Uterus (tissue), 4 donors: ENCODE measurements around the gene RAP1GAP. TPM values are rescaled to one million over a fixed set of nuclear protein-coding genes. Genes with fewer than 3 reads are reported as not detected.

Experiments
- DNase-seq, 2 donors: peaks; one replicate each; pipeline ENCODE4 v3.0.0-alpha.2; 2019 to 2020
- H3K27ac ChIP-seq, 2 donors: fragments of 200-600 bp; sonication (generic); 1 replicate in 1 of 2; 2 replicates in 1 of 2; pipeline ENCODE4 v1.5.1; 2016 to 2018
- H3K27me3 ChIP-seq, 2 donors: fragments of 200-600 bp; sonication (generic); one replicate each; pipeline ENCODE4 v1.5.1; 2018 to 2019; ENCODE audit warnings: control low read depth in 1 of 2
- H3K36me3 ChIP-seq, 2 donors: fragments of 200-600 bp; sonication (generic); one replicate each; pipeline ENCODE4 v1.5.1; 2019; ENCODE audit warnings: control low read depth in 1 of 2
- H3K4me1 ChIP-seq, 2 donors: fragments of 200-600 bp; sonication (generic); one replicate each; pipeline ENCODE4 v1.5.1; 2018 to 2019; ENCODE audit warnings: control low read depth in 1 of 2
- H3K4me3 ChIP-seq, 2 donors: fragments of 200-600 bp; sonication (generic); 1 replicate in 1 of 2; 2 replicates in 1 of 2; pipeline ENCODE4 v1.5.1; 2018 to 2019; ENCODE audit warnings: mild to moderate bottlenecking in 1 of 2
- H3K9me3 ChIP-seq, 2 donors: fragments of 200-600 bp; sonication (generic); one replicate each; pipeline ENCODE4 v1.5.1; 2019; ENCODE audit warnings: control low read depth in 1 of 2
- POLR2A ChIP-seq, 2 donors: fragments of 450-650 bp; IDR thresholded peaks; one replicate each; pipeline ENCODE4 v1.6.1; 2016; ENCODE audit warnings: antibody characterized with exemption in 2 of 2, mild to moderate bottlenecking in 1 of 2, moderate library complexity in 1 of 2
- intact Hi-C: fragments of 100-400 bp; cut with DNase I; formaldehyde crosslinking; loops from one replicate; pipeline ENCODE4 v1.15.1; 2023; ENCODE audit warnings: low total_unique reads
- total RNA-seq, 4 donors: library from RNA; depleted of rRNA in 3 of 4; stranded (reverse); fragments of >200 nt in 3 of 4; gene quantifications; one replicate each; pipeline versions ENCODE4 v1.1.0 to v1.2.4, GENCODE V29; 2014 to 2023
- TF ChIP-seq, protein P1 (sequence below), 4 experiments: fragments of 200-600 bp in 2 of 4; fragments of 450-650 bp in 2 of 4; sonication (generic) in 2 of 4; IDR thresholded peaks; one replicate each; pipeline ENCODE4 v1.5.1; 2016 to 2019; ENCODE audit warnings: antibody characterized with exemption in 4 of 4, mild to moderate bottlenecking in 2 of 4, moderate library complexity in 1 of 4
- donor health status: DM: yes; HTN: yes; CAD: no.

The RAP1GAP gene
- total RNA-seq, 4 donors from 2014 or later = 0.18 to 6.9 TPM; not detected in 2

DNA sequence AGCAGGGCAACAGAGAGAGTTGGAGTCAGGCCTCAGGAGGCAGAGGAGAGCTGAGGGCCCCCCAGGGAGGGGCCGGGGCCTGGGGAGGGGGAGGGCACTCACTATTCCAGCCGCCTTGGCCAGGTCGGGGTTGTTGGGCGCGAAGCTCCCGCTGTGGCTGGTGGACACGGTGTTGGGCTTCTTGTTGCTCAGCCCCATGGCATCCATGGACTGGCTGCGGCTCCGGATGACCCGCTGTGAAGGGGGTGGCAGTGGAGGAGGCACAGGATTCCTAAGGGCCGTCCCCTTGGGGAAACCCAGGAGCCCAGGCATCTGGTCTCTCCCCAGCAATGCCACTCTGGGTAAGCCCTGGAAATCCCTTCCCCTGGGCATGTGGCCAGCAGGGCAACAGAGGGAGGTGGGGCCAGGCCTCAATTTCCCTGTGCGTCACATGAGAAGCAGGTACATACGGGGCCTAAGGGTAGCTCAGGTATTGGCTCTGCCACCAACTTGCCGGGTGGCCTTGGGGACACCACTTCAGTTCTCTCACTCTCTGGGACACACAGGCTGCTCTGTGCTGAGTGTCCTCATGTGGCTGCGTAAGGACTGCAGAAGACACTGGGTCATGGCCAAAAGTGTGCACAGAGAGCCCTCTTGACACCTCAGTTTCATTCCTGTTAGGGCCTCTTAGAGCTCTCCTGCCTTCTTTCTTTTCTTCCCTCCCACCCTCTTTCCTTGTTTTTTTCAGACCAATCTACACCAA lies 63.0 kb downstream of the RAP1GAP start:
- Histone ChIP-seq H3K27ac (no peak overlapping the region), H3K9me3 (no peaks in the 10 kb centered on the region), H3K4me1 (no peaks in the 10 kb centered on the region), H3K27me3 (no peaks in the 10 kb centered on the region), H3K4me3 (no peak overlapping the region), H3K36me3 (no peaks in the 10 kb centered on the region)
- intact Hi-C loops = no loop called here
- no peak for TF ChIP-seq POLR2A (IDR thresholded peaks at IDR 0.05)
- TF ChIP-seq, protein P1, sequence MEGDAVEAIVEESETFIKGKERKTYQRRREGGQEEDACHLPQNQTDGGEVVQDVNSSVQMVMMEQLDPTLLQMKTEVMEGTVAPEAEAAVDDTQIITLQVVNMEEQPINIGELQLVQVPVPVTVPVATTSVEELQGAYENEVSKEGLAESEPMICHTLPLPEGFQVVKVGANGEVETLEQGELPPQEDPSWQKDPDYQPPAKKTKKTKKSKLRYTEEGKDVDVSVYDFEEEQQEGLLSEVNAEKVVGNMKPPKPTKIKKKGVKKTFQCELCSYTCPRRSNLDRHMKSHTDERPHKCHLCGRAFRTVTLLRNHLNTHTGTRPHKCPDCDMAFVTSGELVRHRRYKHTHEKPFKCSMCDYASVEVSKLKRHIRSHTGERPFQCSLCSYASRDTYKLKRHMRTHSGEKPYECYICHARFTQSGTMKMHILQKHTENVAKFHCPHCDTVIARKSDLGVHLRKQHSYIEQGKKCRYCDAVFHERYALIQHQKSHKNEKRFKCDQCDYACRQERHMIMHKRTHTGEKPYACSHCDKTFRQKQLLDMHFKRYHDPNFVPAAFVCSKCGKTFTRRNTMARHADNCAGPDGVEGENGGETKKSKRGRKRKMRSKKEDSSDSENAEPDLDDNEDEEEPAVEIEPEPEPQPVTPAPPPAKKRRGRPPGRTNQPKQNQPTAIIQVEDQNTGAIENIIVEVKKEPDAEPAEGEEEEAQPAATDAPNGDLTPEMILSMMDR (IDR thresholded peaks at IDR 0.05) = no peak
- no peak for DNase-seq

DNA sequence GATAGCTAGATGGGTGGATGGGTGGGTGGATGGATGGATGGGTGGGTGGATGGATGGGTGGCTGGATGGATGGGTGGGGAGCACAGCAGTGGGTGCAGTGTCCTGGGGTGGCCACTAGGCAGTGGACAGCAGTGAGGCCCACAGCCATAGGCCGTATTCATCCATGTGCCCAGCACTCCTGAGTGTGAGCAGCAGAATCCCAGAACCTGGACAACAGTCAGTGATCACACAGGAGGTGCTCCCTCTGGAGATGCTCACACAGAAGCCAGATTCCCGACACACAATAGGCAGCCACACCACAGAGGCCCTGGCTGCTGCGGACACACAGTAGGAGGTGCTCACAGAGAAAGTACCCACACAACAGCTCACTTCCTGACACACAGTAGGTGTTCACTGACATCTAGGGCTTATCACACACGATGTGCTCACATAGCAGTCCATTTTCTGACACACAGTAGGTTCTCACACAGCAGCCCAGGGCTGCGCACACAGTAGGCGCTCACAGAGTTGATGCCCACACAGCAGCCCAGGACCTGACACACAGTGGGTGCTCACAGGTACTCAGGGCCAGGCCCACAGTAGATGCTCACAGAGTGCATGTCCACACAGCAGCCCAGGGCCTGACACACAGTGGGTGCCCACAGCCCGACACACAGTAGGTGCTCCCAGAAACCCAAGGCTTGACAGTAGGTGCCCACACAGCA lies 64.0 kb downstream of the RAP1GAP start:
- no peak overlapping the region for H3K27ac ChIP-seq

DNA sequence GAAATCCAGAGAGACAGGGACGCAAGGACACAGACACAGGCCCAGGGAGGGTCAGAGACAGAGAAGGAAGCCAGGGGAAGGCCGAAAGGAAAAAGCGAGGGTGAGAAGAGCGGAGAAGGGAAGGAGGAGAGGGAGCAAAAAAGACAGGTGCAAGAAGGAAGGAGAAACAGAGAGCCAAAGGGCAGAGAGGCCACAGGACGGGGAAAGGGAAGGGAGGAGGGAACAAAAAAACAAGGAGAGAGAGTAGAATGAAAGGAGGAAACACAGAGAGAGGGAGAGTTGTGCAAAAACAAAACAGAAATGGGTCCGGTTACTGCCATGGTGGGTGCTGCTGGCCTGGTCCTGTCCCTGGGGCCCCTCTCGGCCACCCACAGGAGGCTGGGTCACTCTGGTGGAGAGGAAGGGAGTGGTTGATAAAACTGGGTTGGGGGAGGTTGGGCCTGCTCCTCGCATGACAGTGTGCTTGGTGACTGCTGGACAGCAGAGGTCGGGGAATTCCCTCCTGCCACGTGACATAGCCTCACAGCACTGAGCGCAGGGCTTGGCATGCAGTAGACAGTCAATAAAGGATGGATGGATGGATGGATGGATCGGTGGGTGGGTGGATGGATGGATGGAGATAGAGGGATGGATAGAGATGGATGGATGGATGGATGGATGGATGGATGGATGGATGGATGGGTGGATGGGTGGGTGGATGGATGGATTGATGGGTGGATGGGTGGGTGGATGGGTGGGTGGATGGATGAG lies 64.8 kb downstream of the RAP1GAP start:
- H3K27ac ChIP-seq = no peak overlapping the region
- no peak for DNase-seq
- H3K36me3 ChIP-seq = no peaks in the 10 kb centered on the region
- TF ChIP-seq, protein P1 (IDR thresholded peaks at IDR 0.05) = no peak
- no peak for TF ChIP-seq POLR2A (IDR thresholded peaks at IDR 0.05)
- intact Hi-C loops = no loop called here
- H3K4me3 ChIP-seq = no peak overlapping the region
- no peaks in the 10 kb centered on the region for H3K4me1 ChIP-seq
- H3K27me3 ChIP-seq = no peaks in the 10 kb centered on the region
- no peaks in the 10 kb centered on the region for H3K9me3 ChIP-seq

More for the DNA sequence above, 64.0 kb downstream of the RAP1GAP start:
- intact Hi-C loops = no loop called here
- no peaks in the 10 kb centered on the region for H3K9me3 ChIP-seq
- no peaks in the 10 kb centered on the region for H3K4me1 ChIP-seq
- no peaks in the 10 kb centered on the region for H3K27me3 ChIP-seq
- H3K4me3 ChIP-seq = no peak overlapping the region
- TF ChIP-seq POLR2A (IDR thresholded peaks at IDR 0.05) = no peak
- TF ChIP-seq, protein P1 (IDR thresholded peaks at IDR 0.05) = no peak
- no peak for DNase-seq
- H3K36me3 ChIP-seq = no peaks in the 10 kb centered on the region

DNA sequence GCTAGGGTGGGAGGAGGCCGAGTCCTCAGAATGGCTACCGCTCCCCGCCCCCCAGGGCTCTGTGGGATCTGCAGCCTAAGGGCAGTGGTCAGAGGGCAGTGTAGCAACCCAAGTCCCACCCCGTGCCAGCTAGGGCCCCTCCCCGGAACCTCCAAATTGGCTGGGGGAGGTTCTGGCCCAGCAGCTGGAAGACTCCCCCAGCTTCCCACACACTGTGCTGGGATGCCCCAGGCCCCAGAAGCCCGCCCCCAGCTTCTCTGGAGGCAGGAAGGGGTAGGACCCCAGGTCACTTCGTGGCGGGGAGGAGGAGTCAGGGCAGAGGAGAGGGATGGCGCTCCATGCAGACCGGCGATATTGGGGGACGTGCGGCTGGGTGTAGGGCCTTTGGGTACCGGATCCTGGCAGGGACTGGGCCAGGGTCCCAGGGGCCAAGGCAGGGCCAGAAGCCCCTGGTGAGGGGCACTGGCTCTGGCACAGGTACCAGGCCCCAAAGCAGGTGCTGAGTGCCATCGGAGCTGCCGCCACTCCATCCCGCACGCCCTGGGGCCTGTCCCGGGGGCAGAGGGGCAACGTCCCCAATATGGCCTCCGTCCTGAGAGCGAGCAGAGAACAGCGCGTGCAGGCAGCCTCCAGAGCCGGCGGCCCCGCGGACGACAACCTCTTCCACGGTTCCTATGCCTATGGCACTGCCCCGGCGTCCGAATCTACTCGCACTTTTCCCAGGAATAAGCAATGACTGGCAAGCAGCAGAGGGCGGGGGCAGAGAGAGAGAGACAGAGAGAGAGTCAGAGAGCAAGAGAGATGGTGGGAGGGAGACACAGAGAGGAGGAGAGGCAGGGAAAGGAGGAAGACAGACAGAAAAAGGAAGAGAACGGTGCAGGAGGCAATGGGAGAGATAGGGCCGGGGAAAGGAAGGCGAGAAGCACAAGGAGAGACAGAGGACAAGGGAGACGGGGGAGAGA lies 65.7 kb downstream of the RAP1GAP start:
- intact Hi-C loops = no loop called here
- Histone ChIP-seq H3K27ac (no peak overlapping the region), H3K4me3 (no peak overlapping the region), H3K4me1 (no peaks in the 10 kb centered on the region), H3K27me3 (no peaks in the 10 kb centered on the region), H3K36me3 (no peaks in the 10 kb centered on the region), H3K9me3 (no peaks in the 10 kb centered on the region)
- no peak for TF ChIP-seq POLR2A (IDR thresholded peaks at IDR 0.05)
- TF ChIP-seq, protein P1 (IDR thresholded peaks at IDR 0.05) = no peak
- no peak for DNase-seq
